Thoracic aorta (tissue), 2 donors: ENCODE measurements around the gene SEMA4A. TPM values are rescaled to one million over a fixed set of nuclear protein-coding genes. Genes with fewer than 3 reads are reported as not detected.

Experiments
- ATAC-seq: fragments of 150-250 bp; one replicate; pipeline ENCODE4 v1.8.0; 2017; ENCODE audit warnings: low read depth; ENCODE audit not compliant: insufficient number of reproducible peaks, low FRiP score
- DNase-seq: peaks from one replicate; pipeline ENCODE4 v3.0.0-alpha.2; 2020; ENCODE audit warnings: low spot score
- H3K27ac ChIP-seq, 2 donors: fragments of 200-600 bp; sonication (generic); 1 replicate in 1 of 2; 2 replicates in 1 of 2; pipeline ENCODE4 v1.5.1; 2016; ENCODE audit warnings: mild to moderate bottlenecking in 2 of 2, moderate library complexity in 2 of 2
- H3K27me3 ChIP-seq: fragments of 200-600 bp; sonication (generic); replicated peaks from 2 replicates; pipeline ENCODE4 v1.6.0; 2016; ENCODE audit warnings: mild to moderate bottlenecking; ENCODE audit not compliant: insufficient read depth
- H3K36me3 ChIP-seq: fragments of 200-600 bp; sonication (generic); one replicate; pipeline ENCODE4 v1.5.1; 2016
- H3K4me1 ChIP-seq, 2 donors: fragments of 200-600 bp; sonication (generic); 1 replicate in 1 of 2; 2 replicates in 1 of 2; pipeline versions ENCODE4 v1.5.1 to v1.6.0; 2016; ENCODE audit warnings: low read depth in 2 of 2, mild to moderate bottlenecking in 1 of 2; ENCODE audit not compliant: control insufficient read depth in 1 of 2
- H3K4me3 ChIP-seq: fragments of 200-600 bp; sonication (generic); 2 replicates; pipeline ENCODE4 v1.5.1; 2016; ENCODE audit warnings: mild to moderate bottlenecking
- H3K9me3 ChIP-seq: fragments of 200-600 bp; sonication (generic); 2 replicates; pipeline ENCODE4 v1.5.1; 2016
- total RNA-seq, 2 donors: library from RNA; depleted of rRNA; stranded (reverse); fragments of >200 nt; gene quantifications; one replicate each; pipeline versions ENCODE4 v1.1.0 to v1.2.3, GENCODE V29; 2016
- TF ChIP-seq, protein P1 (sequence below): fragments of 200-600 bp; sonication (generic); IDR thresholded peaks from one replicate; pipeline ENCODE4 v1.5.1; 2019; ENCODE audit warnings: antibody characterized with exemption

SEMA4A gene
- total RNA-seq, 2 donors from 2014 or later: 12.7 to 15.8 TPM

DNA sequence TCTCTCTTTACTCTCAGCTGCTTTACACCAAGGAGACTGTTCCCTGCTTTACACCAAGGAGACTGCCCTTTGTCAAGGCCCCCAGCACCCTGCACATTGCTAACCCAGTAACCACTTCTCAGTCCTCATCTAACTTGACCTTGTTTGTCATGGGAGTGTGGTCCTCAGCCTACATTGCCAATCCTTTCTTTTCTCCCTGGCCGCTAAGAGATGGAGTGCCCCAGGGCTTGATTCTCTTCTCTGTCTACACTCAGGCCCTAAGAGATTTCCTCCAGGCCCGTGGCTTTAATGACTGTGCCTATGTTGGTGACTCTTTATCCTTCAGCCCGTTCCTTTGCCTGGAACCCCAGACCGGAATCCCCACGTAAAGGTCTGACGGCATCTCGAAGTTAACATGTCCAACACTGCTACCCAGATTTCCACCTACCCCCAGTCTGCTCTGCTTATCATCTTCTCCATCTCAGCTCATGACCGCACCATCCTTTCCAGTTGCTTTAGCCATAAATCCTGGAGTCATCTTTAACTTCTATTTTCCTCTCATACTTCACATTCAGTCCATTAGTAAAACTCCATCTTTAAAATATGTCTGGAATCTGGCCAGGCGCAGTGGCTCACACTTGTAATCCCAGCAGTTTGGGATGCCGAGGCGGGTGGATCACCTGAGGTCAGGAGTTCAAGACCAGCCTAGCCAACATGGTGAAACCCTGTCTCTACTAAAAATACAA, 9.5 kb upstream of the SEMA4A start:
- ATAC-seq: no peak
- Histone ChIP-seq H3K9me3 (no peaks in the 10 kb centered on the region), H3K27ac (peak overlapping the region; percentile 36 to 48), H3K27me3 (no peaks in the 10 kb centered on the region), H3K36me3 (peaks cover 7% of the 10 kb centered on the region), H3K4me3 (no peak overlapping the region), H3K4me1 (peaks cover 16 to 53% of the 10 kb centered on the region in 2 donors)
- no peak for DNase-seq
- TF ChIP-seq, protein P1, sequence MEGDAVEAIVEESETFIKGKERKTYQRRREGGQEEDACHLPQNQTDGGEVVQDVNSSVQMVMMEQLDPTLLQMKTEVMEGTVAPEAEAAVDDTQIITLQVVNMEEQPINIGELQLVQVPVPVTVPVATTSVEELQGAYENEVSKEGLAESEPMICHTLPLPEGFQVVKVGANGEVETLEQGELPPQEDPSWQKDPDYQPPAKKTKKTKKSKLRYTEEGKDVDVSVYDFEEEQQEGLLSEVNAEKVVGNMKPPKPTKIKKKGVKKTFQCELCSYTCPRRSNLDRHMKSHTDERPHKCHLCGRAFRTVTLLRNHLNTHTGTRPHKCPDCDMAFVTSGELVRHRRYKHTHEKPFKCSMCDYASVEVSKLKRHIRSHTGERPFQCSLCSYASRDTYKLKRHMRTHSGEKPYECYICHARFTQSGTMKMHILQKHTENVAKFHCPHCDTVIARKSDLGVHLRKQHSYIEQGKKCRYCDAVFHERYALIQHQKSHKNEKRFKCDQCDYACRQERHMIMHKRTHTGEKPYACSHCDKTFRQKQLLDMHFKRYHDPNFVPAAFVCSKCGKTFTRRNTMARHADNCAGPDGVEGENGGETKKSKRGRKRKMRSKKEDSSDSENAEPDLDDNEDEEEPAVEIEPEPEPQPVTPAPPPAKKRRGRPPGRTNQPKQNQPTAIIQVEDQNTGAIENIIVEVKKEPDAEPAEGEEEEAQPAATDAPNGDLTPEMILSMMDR: no peak

DNA sequence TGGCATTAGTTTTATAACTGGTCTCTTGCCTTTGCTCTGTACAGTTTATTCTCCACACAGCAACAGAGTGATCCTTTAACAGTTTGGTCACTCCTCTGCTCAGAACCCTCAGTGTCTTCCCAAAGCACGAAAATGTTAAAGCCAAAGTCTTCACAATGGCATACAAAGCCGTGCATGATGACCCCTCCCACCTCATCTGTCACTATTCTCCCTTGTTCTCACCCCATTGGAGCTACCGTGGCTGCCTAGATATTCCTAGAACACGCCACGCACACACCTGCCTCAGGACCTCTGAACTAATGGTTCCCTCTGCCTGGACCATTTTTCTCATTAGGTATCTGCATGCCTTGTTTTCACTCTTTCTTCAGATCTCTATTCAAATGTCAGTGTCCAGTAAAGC, 8.6 kb upstream of the SEMA4A start:
- Histone ChIP-seq H3K9me3 (no peaks in the 10 kb centered on the region), H3K27me3 (no peaks in the 10 kb centered on the region), H3K4me3 (no peak overlapping the region), H3K27ac (no peak overlapping the region), H3K36me3 (peaks cover 1% of the 10 kb centered on the region), H3K4me1 (peaks cover 16 to 45% of the 10 kb centered on the region in 2 donors)
- TF ChIP-seq, protein P1: no peak
- DNase-seq (no peak), ATAC-seq (no peak)

GRCh38 chr1:156145650-156146019, 7.8 kb upstream of the SEMA4A start:
- TF ChIP-seq, protein P1: no peak
- no peaks in the 10 kb centered on the region for H3K36me3 ChIP-seq
- ATAC-seq (no peak), DNase-seq (no peak)
- no peak overlapping the region for H3K27ac ChIP-seq
- peaks cover 16 to 36% of the 10 kb centered on the region in 2 donors for H3K4me1 ChIP-seq
- no peak overlapping the region for H3K4me3 ChIP-seq
- H3K9me3 ChIP-seq: no peaks in the 10 kb centered on the region
- H3K27me3 ChIP-seq: no peaks in the 10 kb centered on the region

DNA sequence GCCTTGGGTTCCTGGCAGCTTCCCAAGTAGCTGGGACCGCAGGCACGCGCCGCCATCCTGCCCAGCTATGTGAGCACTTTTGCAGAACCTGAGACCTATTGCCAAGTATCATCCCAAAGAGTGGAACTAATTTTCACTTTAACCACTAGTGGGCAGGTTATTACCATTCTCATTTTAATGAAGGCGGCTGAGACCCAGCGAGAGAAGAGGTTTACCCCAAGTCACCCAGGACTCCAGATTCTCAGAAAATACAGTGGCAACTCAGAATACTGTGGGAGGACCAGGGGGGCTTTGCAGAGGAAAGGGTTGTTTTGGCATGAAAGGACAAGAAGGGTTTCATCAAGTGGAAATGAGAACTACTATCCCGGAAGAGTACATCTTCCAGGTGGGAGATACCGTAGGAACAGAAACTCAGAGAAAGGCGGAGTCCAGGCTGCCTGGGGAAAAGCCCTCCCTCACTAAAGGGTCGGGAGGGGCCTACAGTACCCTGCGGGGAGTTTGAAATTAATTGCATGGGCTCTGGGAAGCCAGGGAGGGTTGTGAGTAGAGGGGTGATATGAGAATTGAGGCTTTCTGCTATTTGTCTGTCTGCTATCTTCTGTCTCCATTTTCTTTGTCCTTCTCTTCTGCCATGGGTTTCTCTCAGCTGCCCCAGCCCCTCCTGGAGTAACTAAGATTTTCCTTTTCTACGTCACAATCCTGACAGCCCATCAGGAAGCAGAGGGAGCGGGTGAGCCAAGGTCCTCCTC, 7.2 kb upstream of the SEMA4A start:
- Histone ChIP-seq H3K27ac (no peak overlapping the region), H3K4me3 (peak overlapping the region; percentile 17), H3K36me3 (no peaks in the 10 kb centered on the region), H3K27me3 (no peaks in the 10 kb centered on the region), H3K9me3 (no peaks in the 10 kb centered on the region), H3K4me1 (peaks cover 18 to 36% of the 10 kb centered on the region in 2 donors)
- peak; percentile 42 for ATAC-seq
- no peak for DNase-seq
- TF ChIP-seq, protein P1: peak; percentile 64

- H3K4me1 ChIP-seq: peaks cover 17 to 31% of the 10 kb centered on the region in 2 donors
- TF ChIP-seq, protein P1: no peak
- no peak for ATAC-seq
- no peaks in the 10 kb centered on the region for H3K36me3 ChIP-seq
- no peak overlapping the region for H3K27ac ChIP-seq
- peak overlapping the region; percentile 17 for H3K4me3 ChIP-seq
- no peaks in the 10 kb centered on the region for H3K9me3 ChIP-seq
- DNase-seq: no peak
- H3K27me3 ChIP-seq: no peaks in the 10 kb centered on the region
Measured at GRCh38 chr1:156146769-156147405, 6.5 kb upstream of the SEMA4A start.
